ENCODE results near the gene MAMDC4.

MAMDC4 gene

DNA sequence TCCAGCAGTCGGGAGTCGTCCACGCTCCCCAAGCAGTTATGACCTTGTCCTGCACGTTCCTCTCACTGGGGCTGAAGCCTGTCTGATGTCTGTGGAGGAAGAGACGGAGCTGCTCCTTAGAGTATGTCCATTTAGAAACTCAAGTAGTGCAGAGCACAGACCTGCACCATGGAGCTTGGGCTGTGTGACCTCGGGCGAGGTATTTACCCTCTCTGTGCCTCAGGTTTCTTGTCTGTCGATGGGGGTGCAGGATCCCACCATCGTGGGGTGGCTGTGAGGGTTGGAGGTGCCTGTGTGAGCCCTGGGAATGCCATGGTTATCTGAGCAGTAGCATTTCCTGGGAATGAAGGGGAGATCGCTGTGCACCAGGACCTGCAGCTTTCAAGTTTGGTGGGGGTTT lies 48.4 kb downstream of the MAMDC4 start:
- TF ChIP-seq, protein P1, sequence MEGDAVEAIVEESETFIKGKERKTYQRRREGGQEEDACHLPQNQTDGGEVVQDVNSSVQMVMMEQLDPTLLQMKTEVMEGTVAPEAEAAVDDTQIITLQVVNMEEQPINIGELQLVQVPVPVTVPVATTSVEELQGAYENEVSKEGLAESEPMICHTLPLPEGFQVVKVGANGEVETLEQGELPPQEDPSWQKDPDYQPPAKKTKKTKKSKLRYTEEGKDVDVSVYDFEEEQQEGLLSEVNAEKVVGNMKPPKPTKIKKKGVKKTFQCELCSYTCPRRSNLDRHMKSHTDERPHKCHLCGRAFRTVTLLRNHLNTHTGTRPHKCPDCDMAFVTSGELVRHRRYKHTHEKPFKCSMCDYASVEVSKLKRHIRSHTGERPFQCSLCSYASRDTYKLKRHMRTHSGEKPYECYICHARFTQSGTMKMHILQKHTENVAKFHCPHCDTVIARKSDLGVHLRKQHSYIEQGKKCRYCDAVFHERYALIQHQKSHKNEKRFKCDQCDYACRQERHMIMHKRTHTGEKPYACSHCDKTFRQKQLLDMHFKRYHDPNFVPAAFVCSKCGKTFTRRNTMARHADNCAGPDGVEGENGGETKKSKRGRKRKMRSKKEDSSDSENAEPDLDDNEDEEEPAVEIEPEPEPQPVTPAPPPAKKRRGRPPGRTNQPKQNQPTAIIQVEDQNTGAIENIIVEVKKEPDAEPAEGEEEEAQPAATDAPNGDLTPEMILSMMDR (IDR thresholded peaks at IDR 0.05; ENCODE audit: insufficient read depth, low read length): no peak
- TF ChIP-seq SPI1 (IDR thresholded peaks at IDR 0.05; ENCODE audit: borderline replicate concordance, low read depth) (no peak), GABPA (IDR thresholded peaks at IDR 0.05; ENCODE audit: low read depth) (no peak), POLR2AphosphoS5 (IDR thresholded peaks at IDR 0.05; ENCODE audit: low read depth) (no peak)
- TF ChIP-seq, protein P2, sequence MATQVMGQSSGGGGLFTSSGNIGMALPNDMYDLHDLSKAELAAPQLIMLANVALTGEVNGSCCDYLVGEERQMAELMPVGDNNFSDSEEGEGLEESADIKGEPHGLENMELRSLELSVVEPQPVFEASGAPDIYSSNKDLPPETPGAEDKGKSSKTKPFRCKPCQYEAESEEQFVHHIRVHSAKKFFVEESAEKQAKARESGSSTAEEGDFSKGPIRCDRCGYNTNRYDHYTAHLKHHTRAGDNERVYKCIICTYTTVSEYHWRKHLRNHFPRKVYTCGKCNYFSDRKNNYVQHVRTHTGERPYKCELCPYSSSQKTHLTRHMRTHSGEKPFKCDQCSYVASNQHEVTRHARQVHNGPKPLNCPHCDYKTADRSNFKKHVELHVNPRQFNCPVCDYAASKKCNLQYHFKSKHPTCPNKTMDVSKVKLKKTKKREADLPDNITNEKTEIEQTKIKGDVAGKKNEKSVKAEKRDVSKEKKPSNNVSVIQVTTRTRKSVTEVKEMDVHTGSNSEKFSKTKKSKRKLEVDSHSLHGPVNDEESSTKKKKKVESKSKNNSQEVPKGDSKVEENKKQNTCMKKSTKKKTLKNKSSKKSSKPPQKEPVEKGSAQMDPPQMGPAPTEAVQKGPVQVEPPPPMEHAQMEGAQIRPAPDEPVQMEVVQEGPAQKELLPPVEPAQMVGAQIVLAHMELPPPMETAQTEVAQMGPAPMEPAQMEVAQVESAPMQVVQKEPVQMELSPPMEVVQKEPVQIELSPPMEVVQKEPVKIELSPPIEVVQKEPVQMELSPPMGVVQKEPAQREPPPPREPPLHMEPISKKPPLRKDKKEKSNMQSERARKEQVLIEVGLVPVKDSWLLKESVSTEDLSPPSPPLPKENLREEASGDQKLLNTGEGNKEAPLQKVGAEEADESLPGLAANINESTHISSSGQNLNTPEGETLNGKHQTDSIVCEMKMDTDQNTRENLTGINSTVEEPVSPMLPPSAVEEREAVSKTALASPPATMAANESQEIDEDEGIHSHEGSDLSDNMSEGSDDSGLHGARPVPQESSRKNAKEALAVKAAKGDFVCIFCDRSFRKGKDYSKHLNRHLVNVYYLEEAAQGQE (IDR thresholded peaks at IDR 0.05; ENCODE audit: insufficient replicate concordance, low read depth): no peak
- no peak overlapping the region for H3K27ac ChIP-seq (replicated peaks)
- no peak for DNase-seq (ENCODE audit: low read depth in 1 of 2, low spot score in 1 of 2)
- no peaks in the 10 kb centered on the region for H3K27me3 ChIP-seq (ENCODE audit: insufficient read depth, poor library complexity, severe bottlenecking)
- H3K4me3 ChIP-seq (replicated peaks; ENCODE audit: insufficient read depth, low read length): no peak overlapping the region

DNA sequence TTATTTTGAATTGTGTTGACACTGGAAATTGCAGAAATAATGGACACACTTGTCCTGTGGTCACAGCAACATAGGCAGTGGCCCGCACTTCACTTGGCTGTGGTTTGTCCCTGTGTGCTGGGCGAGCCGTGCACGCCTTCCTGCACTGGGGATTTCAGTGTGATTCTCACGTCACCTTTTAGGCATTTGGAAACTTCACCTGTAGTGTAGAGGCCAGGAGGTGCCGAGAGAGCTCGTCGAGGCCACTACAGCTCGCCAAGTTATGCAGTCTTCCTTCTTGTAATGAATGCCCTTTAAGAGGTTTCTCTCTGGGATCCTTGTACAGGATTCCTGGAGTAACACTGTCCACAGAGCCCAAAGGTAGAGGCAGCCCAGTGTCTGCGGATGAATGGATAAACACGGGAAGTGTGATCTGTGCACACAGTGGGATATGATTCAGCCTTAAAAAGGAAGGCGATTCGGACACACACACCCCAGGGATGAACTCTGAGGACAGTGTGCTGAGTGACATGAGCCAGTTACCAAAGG lies 48.9 kb downstream of the MAMDC4 start:
- DNase-seq (ENCODE audit: low read depth in 1 of 2, low spot score in 1 of 2): no peak
- H3K27ac ChIP-seq (replicated peaks): no peak overlapping the region
- TF ChIP-seq POLR2AphosphoS5 (IDR thresholded peaks at IDR 0.05; ENCODE audit: low read depth): no peak
- TF ChIP-seq SPI1 (IDR thresholded peaks at IDR 0.05; ENCODE audit: borderline replicate concordance, low read depth): no peak
- no peak for TF ChIP-seq GABPA (IDR thresholded peaks at IDR 0.05; ENCODE audit: low read depth)
- TF ChIP-seq, protein P2 (IDR thresholded peaks at IDR 0.05; ENCODE audit: insufficient replicate concordance, low read depth): no peak
- TF ChIP-seq, protein P1 (IDR thresholded peaks at IDR 0.05; ENCODE audit: insufficient read depth, low read length): no peak
- H3K4me3 ChIP-seq (replicated peaks; ENCODE audit: insufficient read depth, low read length): no peak overlapping the region
- H3K27me3 ChIP-seq (ENCODE audit: insufficient read depth, poor library complexity, severe bottlenecking): no peaks in the 10 kb centered on the region

DNA sequence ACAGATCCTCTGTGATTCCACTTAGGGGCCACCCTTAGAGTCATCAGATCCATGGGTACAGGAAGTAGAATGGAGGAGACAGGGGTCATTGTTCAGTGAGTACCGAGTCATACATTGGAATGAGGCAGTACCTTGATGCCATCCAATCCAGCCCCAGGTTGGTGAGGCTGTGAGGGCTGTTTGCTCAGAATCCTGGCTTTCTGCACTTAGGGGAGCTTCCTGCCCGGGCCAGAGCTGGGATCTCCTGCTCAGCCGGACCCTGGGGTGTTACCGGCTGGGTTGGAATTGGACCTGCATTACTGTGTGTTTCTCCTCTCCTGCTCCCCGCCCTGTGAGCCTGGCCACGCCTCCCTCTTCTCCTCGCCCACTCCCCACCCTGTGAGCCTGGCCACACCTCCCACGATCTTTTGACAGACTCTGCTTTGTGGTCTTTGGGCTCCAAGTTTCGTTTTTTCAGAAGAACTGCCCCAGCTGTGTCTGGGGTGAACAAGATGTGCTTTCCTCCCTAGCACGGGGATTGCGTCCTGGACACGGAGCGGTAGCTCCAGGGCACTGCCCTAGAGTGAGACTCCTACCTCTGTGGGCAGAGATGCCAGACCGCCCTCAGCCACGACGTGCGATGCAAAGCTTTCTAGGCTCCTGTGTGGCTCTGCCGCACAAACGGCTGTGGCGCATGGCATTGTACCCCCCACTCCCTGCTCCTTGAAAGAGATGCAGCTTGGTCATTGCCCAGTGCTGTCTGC lies 49.5 kb downstream of the MAMDC4 start:
- TF ChIP-seq POLR2AphosphoS5 (IDR thresholded peaks at IDR 0.05; ENCODE audit: low read depth): no peak
- TF ChIP-seq SPI1 (IDR thresholded peaks at IDR 0.05; ENCODE audit: borderline replicate concordance, low read depth): no peak
- no peak for TF ChIP-seq GABPA (IDR thresholded peaks at IDR 0.05; ENCODE audit: low read depth)
- TF ChIP-seq, protein P1 (IDR thresholded peaks at IDR 0.05; ENCODE audit: insufficient read depth, low read length): no peak
- TF ChIP-seq, protein P2 (IDR thresholded peaks at IDR 0.05; ENCODE audit: insufficient replicate concordance, low read depth): no peak
- DNase-seq (ENCODE audit: low read depth in 1 of 2, low spot score in 1 of 2): no peak
- H3K27ac ChIP-seq (replicated peaks): no peak overlapping the region
- no peaks in the 10 kb centered on the region for H3K27me3 ChIP-seq (ENCODE audit: insufficient read depth, poor library complexity, severe bottlenecking)
- no peak overlapping the region for H3K4me3 ChIP-seq (replicated peaks; ENCODE audit: insufficient read depth, low read length)
